Neural cell (in vitro differentiated cells): ENCODE data around the gene ANKRD10. TPM values are rescaled to one million over a fixed set of nuclear protein-coding genes. Genes with fewer than 3 reads are reported as not detected.

Experiments
- H2AFZ ChIP-seq: fragments of 200-600, 300-800 bp; sonication (generic), shearing (Covaris generic); 2 replicates; pipeline ENCODE4 v1.6.0; 2014; ENCODE audit warnings: low read depth, mild to moderate bottlenecking, antibody characterized with exemption, low read length, moderate library complexity
- H3F3A ChIP-seq: fragments of 200-600 bp; shearing (Covaris generic); 2 replicates; pipeline ENCODE4 v1.6.1; 2016; ENCODE audit warnings: mild to moderate bottlenecking, moderate library complexity, mixed read lengths, antibody characterized with exemption, low read length; ENCODE audit not compliant: insufficient read depth, poor library complexity, severe bottlenecking
- H3K27ac ChIP-seq: fragments of 200-600, 300-800 bp; sonication (generic), shearing (Covaris generic); 2 replicates; pipeline ENCODE4 v1.5.1; 2014; ENCODE audit warnings: mild to moderate bottlenecking, low read length, moderate library complexity
- H3K27me3 ChIP-seq: fragments of 300-800, 200-600 bp; sonication (generic), shearing (Covaris generic); 2 replicates; pipeline ENCODE4 v1.6.0; 2014; ENCODE audit warnings: mild to moderate bottlenecking, low read depth, low read length, moderate library complexity; ENCODE audit not compliant: insufficient read depth
- H3K36me3 ChIP-seq: fragments of 300-800, 200-600 bp; sonication (generic), shearing (Covaris generic); 2 replicates; pipeline ENCODE4 v1.5.1; 2014; ENCODE audit warnings: mild to moderate bottlenecking, antibody characterized with exemption, low read length, moderate library complexity; ENCODE audit not compliant: insufficient read depth
- H3K4me2 ChIP-seq: fragments of 300-800, 200-600 bp; sonication (generic), shearing (Covaris generic); 2 replicates; pipeline ENCODE4 v1.6.0; 2014; ENCODE audit warnings: mild to moderate bottlenecking, low read length
- H3K4me3 ChIP-seq: fragments of 300-800, 200-600 bp; sonication (generic), shearing (Covaris generic); 2 replicates; pipeline ENCODE4 v1.5.1; 2014; ENCODE audit warnings: mild to moderate bottlenecking, low read length, moderate library complexity
- H3K79me2 ChIP-seq: fragments of 200-600 bp; shearing (Covaris generic); replicated peaks from 2 replicates; pipeline ENCODE4 v1.6.0; 2014; ENCODE audit warnings: mild to moderate bottlenecking, low read length, moderate library complexity; ENCODE audit not compliant: insufficient read depth
- H3K9ac ChIP-seq: fragments of 300-800, 200-600 bp; sonication (generic), shearing (Covaris generic); 2 replicates; pipeline ENCODE4 v1.6.1; 2016; ENCODE audit warnings: mild to moderate bottlenecking, low read length, mixed read lengths
- H3K9me2 ChIP-seq: fragments of 200-600 bp; shearing (Covaris generic); 2 replicates; pipeline ENCODE4 v1.6.1; 2016; ENCODE audit warnings: mild to moderate bottlenecking, low read length, mixed read lengths; ENCODE audit not compliant: insufficient read depth
- H3K9me3 ChIP-seq: fragments of 200-600, 300-800 bp; sonication (generic), shearing (Covaris generic); 2 replicates; pipeline ENCODE4 v1.6.1; 2016; ENCODE audit warnings: mild to moderate bottlenecking, mixed run types, low read length, moderate library complexity, mixed read lengths
- H4K20me1 ChIP-seq: fragments of 200-600 bp; shearing (Covaris generic); 2 replicates; pipeline ENCODE4 v1.6.1; 2016; ENCODE audit warnings: mild to moderate bottlenecking, mixed run types; ENCODE audit not compliant: insufficient read depth
- CTCF ChIP-seq: fragments of 450-650 bp; IDR thresholded peaks from 2 replicates; pipeline ENCODE4 v1.5.1; 2014; ENCODE audit warnings: antibody characterized with exemption, mild to moderate bottlenecking, moderate library complexity; ENCODE audit not compliant: poor library complexity, severe bottlenecking
- EP300 ChIP-seq: fragments of 450-650 bp; conservative IDR thresholded peaks from 2 replicates; pipeline ENCODE4 v1.6.1; 2014; ENCODE audit warnings: antibody characterized with exemption, mild to moderate bottlenecking, moderate library complexity; ENCODE audit not compliant: poor library complexity, severe bottlenecking
- EZH2 ChIP-seq: fragments of 200-600, 300-800 bp; shearing (Covaris generic), sonication (generic); IDR thresholded peaks from 2 replicates; pipeline ENCODE4 v1.6.1; 2014; ENCODE audit warnings: antibody characterized with exemption, low read length, borderline replicate concordance, mild to moderate bottlenecking; ENCODE audit not compliant: insufficient read depth, poor library complexity, severe bottlenecking
- MXI1 ChIP-seq: fragments of 450-650 bp; conservative IDR thresholded peaks from 2 replicates; pipeline ENCODE4 v1.6.1; 2014; ENCODE audit warnings: antibody characterized with exemption, mild to moderate bottlenecking; ENCODE audit not compliant: poor library complexity, severe bottlenecking
- POLR2AphosphoS5 ChIP-seq: IDR thresholded peaks from 2 replicates; pipeline ENCODE4 v1.6.1; 2012
- RAD21 ChIP-seq: fragments of 450-650 bp; conservative IDR thresholded peaks from 2 replicates; pipeline ENCODE4 v1.6.1; 2014; ENCODE audit warnings: antibody characterized with exemption, mild to moderate bottlenecking, moderate library complexity
- REST ChIP-seq: IDR thresholded peaks from 2 replicates; pipeline ENCODE4 v1.6.1; 2012; ENCODE audit warnings: borderline replicate concordance
- SMC3 ChIP-seq: fragments of 450-650 bp; conservative IDR thresholded peaks from 2 replicates; pipeline ENCODE4 v1.6.1; 2014; ENCODE audit warnings: antibody characterized with exemption, mild to moderate bottlenecking, moderate library complexity; ENCODE audit not compliant: poor library complexity
- TAF1 ChIP-seq: IDR thresholded peaks from 2 replicates; pipeline ENCODE4 v1.6.1; 2012; ENCODE audit warnings: low read depth
- polyA plus RNA-seq: library from polyadenylated mRNA; depleted of rRNA; stranded (reverse); fragments of >200 nt; gene quantifications from 2 replicates; pipeline ENCODE4 v1.2.3, GENCODE V29; 2014

The ANKRD10 gene
- polyA plus RNA-seq, 1 donor from 2014 or later: 564 TPM

- H3K36me3 ChIP-seq: no peaks in the 10 kb centered on the region
- no peaks in the 10 kb centered on the region for H3K27me3 ChIP-seq
- no peak overlapping the region for H3K27ac ChIP-seq
- H4K20me1 ChIP-seq: no peaks in the 10 kb centered on the region
- no peaks in the 10 kb centered on the region for H3K9me2 ChIP-seq
- no peak overlapping the region for H3K4me3 ChIP-seq
- H3F3A ChIP-seq: no peaks in the 10 kb centered on the region
- no peak overlapping the region for H3K4me2 ChIP-seq
- no peak for TF ChIP-seq SMC3
- TF ChIP-seq REST: no peak
- TF ChIP-seq POLR2AphosphoS5: no peak
- no peak for TF ChIP-seq RAD21
- H3K9ac ChIP-seq: no peak overlapping the region
- no peaks in the 10 kb centered on the region for H3K9me3 ChIP-seq
- no peak overlapping the region for H2AFZ ChIP-seq
- H3K79me2 ChIP-seq: no peaks in the 10 kb centered on the region
Measured at GRCh38 chr13:110880627-110881026, 34.2 kb downstream of the ANKRD10 start.

GRCh38 chr13:110879482-110879881 lies 35.4 kb downstream of the ANKRD10 start:
- H3K9me3 ChIP-seq: no peaks in the 10 kb centered on the region
- no peaks in the 10 kb centered on the region for H3K36me3 ChIP-seq
- H4K20me1 ChIP-seq: no peaks in the 10 kb centered on the region
- no peaks in the 10 kb centered on the region for H3K79me2 ChIP-seq
- H3K9ac ChIP-seq: no peak overlapping the region
- no peak overlapping the region for H3K4me2 ChIP-seq
- H3K27me3 ChIP-seq: no peaks in the 10 kb centered on the region
- H3K9me2 ChIP-seq: no peaks in the 10 kb centered on the region
- TF ChIP-seq EZH2: no peak
- TF ChIP-seq MXI1: no peak
- no peak overlapping the region for H2AFZ ChIP-seq
- no peak overlapping the region for H3K4me3 ChIP-seq
- no peak overlapping the region for H3K27ac ChIP-seq
- H3F3A ChIP-seq: no peaks in the 10 kb centered on the region

DNA sequence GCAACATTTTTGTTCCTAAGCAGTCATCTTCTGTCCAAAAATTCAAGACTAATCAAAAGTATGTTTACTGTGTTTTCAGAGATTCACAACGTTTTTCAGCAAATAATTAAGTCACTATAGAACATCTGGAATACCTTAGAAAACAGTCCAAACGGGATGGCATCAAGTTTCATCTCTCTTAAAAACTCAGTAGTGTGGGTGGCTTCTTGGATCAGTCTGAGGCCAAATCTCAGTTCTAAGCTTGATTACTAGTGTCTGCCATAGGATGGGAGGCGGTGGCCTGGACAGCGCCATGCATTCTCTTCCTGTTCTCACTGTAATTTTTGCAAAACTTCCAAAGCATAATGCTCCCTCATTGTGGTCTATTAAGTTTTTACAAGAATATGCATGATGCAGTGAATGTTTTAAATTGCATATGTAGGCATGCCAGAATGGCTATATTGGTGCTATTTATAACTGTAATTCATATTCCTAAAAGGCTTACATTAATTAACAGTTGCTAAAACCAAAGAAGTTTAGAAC lies 37.1 kb downstream of the ANKRD10 start:
- H4K20me1 ChIP-seq: no peaks in the 10 kb centered on the region
- TF ChIP-seq CTCF: no peak
- no peak for TF ChIP-seq REST
- no peak for TF ChIP-seq RAD21
- no peak for TF ChIP-seq EP300
- TF ChIP-seq TAF1: no peak
- TF ChIP-seq SMC3: no peak
- no peak for TF ChIP-seq POLR2AphosphoS5
- no peak for TF ChIP-seq MXI1
- TF ChIP-seq EZH2: no peak
- no peaks in the 10 kb centered on the region for H3K36me3 ChIP-seq
- H3K9me2 ChIP-seq: no peaks in the 10 kb centered on the region
- no peaks in the 10 kb centered on the region for H3K27me3 ChIP-seq
- H2AFZ ChIP-seq: no peak overlapping the region
- H3K4me3 ChIP-seq: no peak overlapping the region
- H3K79me2 ChIP-seq: no peaks in the 10 kb centered on the region
- H3K9me3 ChIP-seq: no peaks in the 10 kb centered on the region
- H3F3A ChIP-seq: no peaks in the 10 kb centered on the region
- no peak overlapping the region for H3K9ac ChIP-seq
- no peak overlapping the region for H3K27ac ChIP-seq
- no peak overlapping the region for H3K4me2 ChIP-seq
